ENCODE measurements around the gene CDK2.
"Not testable (repeated sequence)": the region's sequence is repeated elsewhere in the genome, so short reads cannot be mapped to it uniquely, and the experiment has no call there.

Gene CDK2

DNA sequence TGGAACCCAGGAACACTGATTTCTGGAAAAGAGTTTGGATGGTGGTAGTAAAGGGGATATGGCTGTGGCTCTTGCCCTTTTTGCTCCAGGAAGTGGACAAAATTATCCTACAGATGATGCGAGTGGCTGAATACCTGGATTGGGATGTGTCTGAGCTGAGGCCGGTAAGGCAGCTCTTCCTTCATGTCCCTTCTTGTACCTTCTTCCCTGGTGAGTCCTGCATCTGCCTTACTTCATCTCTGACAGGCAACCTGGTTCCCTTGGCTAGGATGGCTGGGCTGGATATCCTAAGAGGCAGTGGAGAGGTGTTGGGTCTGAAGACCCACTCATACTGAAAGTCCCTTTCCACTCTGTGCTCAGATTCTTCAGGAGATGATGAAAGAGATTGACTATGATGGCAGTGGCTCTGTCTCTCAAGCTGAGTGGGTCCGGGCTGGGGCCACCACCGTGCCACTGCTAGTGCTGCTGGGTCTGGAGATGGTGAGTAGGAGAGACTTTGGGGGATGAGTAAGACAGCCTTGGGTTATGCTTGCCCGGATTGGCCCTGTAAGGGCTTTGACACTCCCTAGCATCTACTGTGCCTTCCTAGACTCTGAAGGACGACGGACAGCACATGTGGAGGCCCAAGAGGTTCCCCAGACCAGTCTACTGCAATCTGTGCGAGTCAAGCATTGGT, 27.7 kb upstream of the CDK2 start:
- no peak for DNase-seq

DNA sequence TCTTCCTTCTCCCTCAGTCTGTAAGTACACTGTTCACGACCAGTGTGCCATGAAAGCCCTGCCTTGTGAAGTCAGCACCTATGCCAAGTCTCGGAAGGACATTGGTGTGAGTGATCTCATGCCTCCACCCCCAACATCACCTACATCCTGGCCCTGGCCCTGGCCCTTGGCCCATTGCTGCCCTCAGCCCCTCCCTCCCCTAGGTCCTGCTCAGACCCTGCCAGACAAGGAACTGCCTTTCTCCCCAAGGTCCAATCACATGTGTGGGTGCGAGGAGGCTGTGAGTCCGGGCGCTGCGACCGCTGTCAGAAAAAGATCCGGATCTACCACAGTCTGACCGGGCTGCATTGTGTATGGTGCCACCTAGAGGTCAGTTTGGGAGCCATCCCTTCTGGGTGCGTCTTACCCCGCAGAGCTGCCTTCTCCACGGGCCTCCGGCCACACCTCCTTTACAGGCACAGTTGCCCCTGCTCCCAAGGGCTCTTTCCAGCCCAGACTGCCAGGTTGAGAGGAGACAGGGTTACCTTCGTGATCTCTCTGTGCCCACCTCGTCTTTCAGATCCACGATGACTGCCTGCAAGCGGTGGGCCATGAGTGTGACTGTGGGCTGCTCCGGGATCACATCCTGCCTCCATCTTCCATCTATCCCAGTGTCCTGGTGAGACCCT, 26.4 kb upstream of the CDK2 start:
- DNase-seq: peak; percentile 80 to 81

DNA sequence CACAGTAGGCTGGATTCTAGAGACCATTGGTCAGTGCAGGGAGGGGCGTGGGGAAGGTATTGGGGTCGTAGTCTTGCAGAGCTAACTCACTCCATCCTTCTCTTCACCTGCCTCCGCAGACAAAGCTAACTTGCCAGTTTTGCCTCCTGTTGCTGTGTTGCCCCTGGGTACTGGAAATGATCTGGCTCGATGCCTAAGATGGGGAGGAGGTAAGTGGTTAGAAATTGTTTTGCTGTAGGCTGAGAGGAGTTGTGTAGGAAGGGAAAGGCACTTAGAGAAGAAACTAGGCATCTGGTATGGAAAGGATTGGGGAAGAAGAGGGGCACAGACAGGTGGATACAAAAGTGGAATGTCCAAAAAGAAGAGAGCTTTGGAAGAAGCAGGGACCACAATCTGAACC, 24.6 kb upstream of the CDK2 start:
- DNase-seq: no peak

DNA sequence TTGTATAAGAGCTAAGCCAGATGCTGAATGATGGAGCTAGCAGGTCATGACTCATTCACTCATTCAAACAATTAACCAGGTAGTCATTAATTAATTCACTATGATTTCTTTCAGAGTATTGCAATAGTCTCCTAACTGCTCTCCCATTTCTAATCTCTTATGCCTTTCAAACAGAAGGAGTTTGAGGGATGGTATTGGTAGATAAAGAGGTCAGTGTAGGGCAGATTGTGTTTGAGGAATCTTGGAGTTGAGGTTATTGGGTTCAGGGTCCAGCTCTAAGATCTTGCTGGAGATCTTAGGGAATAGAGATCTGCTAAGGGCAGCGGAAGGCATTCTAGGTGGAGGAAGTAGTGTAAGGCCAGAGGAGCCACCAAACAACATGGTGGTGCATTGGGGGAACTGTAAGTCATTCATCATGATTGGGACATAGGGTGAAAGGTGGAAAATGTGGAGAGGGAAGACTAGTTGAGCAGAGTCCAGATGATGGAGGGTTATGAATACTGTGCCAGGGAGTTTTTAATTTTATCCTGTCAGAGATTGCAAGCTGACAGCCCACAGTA, 24.0 kb upstream of the CDK2 start:
- no peak for DNase-seq

- DNase-seq: no peak
Observed at GRCh38 chr12:55946553-55946952, 20.1 kb upstream of the CDK2 start.

DNA sequence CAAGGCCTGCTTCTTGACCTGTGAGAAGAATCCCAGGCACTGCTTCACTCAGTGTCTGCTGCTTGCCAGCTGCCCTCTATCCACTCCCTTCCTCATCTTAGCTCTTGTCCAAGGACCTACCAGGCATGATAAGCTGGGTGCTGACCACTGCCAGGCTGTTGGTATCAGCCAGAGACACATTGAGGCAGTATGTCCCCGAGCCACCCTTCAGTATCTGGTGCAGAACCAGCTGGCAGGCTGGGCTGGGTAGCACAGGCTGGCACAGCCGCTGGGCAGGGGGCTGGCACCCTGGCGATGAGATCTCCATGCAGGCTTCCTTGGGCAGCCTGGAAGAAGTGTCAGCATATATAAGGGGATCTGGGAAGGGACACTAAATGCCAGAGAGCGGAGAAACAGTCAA, 11.3 kb upstream of the CDK2 start:
- no peak for DNase-seq

- peak; percentile 36 to 50 for DNase-seq
Observed at GRCh38 chr12:55955800-55956508, 10.7 kb upstream of the CDK2 start.

- no peak for DNase-seq
Observed at GRCh38 chr12:55957106-55957859, 9.3 kb upstream of the CDK2 start.

DNA sequence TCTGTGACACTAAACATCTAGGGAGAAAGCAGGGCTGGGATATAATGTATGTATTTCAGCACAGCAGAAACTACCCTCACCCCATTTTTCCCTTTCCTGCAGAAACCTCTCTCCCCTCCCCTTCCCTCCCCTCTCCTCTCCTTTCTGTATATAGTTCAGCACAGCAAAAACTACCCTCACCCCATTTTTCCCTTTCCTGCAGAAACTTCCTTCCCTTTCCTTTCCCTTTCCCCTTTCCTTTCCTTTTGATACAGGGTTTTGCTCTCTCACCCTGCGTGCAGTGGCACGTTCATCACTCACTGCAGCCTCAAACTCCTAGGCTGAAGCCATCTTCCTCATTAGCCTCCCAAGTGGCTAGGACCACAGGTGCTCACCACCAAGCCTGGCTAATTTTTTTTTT, 2.9 kb upstream of the CDK2 start:
- DNase-seq: no peak

- DNase-seq: no peak
Observed at GRCh38 chr12:55965240-55965639, 1.4 kb upstream of the CDK2 start.

GRCh38 chr12:55965941-55966407, 656 bp upstream of the CDK2 start, which contains the start of gene PMEL:
PMEL (minus strand) TSS chr12:55966042; CDS start chr12:55966011, 31 bp downstream.
- DNase-seq: no peak

- no peak for DNase-seq
Observed at GRCh38 chr12:55969356-55969755, 2.7 kb downstream of the CDK2 start.

DNA sequence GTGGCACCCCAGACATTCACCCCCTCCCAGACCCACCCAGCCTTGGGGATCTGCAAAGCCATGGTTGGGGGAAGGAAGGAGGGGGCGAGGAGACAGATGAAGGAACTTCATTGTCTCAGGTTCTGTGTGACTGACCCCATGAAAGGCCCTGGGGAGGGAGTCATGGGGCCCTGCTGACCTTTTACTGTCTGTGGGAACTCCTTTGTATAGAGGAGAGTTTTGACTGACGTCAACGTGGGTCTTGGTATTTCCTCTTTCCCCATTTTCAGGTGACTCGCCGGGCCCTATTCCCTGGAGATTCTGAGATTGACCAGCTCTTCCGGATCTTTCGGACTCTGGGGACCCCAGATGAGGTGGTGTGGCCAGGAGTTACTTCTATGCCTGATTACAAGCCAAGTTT, 4.1 kb downstream of the CDK2 start:
- DNase-seq: no peak

DNA sequence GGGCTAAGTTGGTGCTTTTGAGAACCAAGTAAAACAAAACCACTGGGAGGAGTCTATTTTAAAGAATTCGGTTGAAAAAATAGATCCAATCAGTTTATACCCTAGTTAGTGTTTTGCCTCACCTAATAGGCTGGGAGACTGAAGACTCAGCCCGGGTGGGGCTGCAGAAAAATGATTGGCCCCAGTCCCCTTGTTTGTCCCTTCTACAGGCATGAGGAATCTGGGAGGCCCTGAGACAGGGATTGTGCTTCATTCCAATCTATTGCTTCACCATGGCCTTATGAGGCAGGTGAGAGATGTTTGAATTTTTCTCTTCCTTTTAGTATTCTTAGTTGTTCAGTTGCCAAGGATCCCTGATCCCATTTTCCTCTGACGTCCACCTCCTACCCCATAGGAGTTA, 5.4 kb downstream of the CDK2 start:
- DNase-seq: no peak

- no peak for DNase-seq
Observed at GRCh38 chr12:55972456-55972855, 5.8 kb downstream of the CDK2 start.

DNA sequence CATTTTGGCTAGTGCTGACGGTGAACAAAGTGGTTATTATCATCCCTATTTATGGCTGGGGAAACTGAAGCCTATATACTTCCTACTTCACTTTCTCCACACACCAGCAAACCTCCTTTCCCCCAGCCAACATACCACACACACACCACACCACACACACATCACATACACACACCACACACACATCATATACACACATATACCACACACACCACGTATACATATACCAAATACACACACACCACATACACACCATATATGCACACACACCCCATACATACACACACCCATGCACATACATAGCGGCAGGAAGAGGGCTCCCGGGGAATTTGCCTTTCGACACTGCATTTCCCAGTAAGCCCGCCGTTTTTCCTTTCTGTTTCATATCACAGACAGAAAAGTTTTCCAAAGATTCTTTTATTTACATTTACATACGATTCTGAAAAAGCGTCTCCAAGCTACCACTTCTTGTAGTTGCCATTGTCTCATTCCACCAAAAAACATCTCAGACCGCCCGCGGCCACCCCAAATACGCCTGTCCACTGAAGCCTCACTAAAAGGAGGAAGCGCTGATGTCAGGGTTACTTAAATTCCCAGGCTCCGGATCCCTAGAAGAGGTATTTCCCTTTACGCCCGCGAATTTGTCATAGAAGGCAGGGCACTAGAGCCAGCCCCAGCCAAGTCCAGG, 6.4 kb downstream of the CDK2 start:
- DNase-seq: no peak

DNA sequence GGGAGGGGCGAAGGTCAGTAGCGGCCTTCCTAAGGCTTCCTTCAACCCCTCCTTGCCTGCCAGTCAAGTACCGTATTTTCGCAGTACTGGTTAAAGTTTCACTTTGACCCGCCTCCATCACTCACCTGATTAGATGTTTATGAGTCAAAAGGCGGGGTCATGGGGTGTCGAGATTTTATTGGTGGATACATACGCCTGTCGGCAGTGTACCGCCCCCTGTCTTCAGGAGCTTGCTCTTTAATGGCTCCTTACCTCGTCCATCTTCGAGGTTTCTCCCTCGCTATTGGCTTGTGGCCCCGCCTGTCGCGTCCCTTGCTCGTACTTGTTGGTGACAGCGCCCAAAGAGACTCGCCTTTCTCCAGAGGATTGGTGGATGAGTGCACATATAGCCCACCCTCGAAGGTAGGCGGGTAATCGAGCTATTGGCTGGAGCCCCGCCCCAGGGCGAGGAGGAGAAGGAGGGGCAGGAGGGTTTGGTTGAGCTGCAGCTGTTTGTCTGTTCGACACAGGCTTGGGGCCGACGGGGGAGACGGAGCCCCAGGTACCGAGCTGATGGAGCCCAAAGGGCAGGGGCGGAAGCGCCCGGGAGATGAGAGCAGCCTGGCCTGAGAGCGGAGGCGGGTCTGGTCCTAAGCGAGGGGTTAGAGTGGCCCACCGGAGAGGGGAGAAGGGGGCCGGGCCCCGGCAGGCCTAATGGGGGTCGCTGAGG, 7.1 kb downstream of the CDK2 start, which contains the start of gene RAB5B:
TSS of gene RAB5B (plus strand) at position 480 of the 709 bp plus-strand sequence. CDS start 12,883 bp downstream, outside the sequence.
- peak; percentile 97 for DNase-seq

- DNase-seq: peak in 1 of 2 experiments; percentile 14
Observed at GRCh38 chr12:55974308-55974730, 7.7 kb downstream of the CDK2 start.

DNA sequence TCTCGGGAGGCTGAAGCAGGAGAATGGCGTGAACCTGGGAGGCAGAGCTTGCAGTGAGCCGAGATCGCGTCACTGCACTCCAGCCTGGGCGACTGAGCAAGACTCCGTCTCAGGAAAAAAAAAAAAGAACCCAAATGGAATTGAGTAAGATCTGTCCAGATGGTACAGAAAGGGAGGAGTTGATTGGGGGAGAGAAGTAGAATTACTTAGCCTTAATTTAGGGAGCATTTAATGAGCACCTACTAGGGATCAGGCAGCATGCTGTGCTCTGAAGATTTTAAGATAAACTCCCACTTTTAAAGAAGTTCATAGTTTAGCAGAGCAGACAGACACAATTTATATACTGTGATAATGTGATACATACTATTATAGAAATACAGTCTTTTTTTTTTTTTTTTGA, 11.8 kb downstream of the CDK2 start:
- no peak for DNase-seq

GRCh38 chr12:55979069-55979468, 12.4 kb downstream of the CDK2 start:
- no peak for DNase-seq

GRCh38 chr12:55981882-55982281, 15.3 kb downstream of the CDK2 start:
- DNase-seq: not testable (repeated sequence)

Measured in activated CD4-positive, alpha-beta T cell treated with anti-CD3 and anti-CD28 coated beads, Interleukin-2, amount 50 U/mL, for 4 hours (primary cell).